HG02943 (cell line): ENCODE results near the gene DPYSL3.
"Not testable (repeated sequence)": the region's sequence is repeated elsewhere in the genome, so short reads cannot be mapped to it uniquely, and the experiment has no call there.

Experiments
- ATAC-seq: cut with Tn5 transposase; IDR thresholded peaks from one replicate; pipeline ENCODE4 v1.9.1; 2021; ENCODE audit warnings: mild to moderate bottlenecking, low read depth, moderate library complexity; ENCODE audit not compliant: unreplicated experiment

The DPYSL3 gene

DNA sequence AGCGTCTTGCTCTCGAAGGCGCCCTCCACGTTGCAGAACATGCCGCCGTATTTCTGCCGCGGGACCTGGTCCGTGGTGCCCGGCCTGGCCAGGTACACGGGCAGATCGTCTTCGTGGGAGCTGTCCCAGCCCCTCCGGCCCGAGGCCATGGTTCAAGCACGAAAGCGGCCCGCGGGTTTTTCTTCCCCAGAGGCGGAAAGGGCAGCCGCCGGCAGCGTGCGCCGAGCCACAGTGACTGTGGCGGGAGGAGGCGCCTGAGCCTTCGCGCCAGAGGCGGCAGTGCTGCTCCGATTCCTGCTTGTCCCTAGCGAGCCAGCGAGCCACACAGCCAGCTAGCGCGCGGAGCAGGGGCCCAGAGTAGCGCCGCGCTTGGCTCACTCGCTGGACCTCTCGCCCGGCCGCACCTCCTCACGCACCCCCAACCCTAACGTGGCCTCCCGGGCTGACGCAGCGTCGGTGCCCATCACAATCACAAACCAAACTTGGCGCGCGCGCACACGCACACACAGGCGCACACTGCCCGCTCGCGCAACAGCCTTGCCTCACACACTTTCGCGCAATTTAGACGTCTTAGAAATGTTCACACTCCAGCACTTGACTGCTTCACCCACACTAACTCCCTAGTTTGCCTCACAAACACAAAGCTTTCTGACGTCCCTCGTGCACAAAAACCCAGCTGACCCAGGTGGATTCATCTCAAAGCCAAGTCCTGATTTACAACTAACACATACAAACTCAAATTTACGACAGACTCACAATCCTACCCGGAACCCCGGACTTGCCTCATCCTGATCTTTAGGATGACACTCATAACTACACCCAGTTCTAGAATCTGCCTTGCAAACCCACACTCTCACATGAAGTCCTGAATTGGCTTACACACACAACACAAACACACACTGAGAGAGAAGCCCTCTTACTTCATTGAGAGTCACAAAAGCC is at the start of gene DPYSL3:
Gene DPYSL3, minus strand, starts transcription at position 359 of the 942 bp plus-strand sequence. Its CDS starts 210 bp downstream, at position 149.
- no peak for ATAC-seq

DNA sequence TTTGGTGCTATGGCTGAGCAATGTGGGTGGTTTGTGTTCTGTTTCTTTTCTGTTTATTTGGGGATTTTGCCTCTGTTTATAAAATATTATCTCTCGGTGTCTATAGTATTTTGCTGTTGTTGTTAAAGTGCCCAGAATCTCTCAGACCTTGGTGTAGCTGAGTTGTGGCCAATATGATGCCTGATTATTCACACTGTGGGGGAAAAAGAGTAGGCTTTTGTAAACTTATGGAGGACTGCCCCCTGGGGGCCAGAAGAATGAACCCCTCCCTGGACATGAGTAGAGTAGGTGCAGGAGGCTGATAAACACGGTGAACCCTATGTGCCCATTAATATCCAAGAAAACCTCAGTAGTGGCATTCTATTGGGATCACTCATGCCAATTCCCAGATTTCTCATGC is 49.0 kb upstream of the DPYSL3 start:
- no peak for ATAC-seq

DNA sequence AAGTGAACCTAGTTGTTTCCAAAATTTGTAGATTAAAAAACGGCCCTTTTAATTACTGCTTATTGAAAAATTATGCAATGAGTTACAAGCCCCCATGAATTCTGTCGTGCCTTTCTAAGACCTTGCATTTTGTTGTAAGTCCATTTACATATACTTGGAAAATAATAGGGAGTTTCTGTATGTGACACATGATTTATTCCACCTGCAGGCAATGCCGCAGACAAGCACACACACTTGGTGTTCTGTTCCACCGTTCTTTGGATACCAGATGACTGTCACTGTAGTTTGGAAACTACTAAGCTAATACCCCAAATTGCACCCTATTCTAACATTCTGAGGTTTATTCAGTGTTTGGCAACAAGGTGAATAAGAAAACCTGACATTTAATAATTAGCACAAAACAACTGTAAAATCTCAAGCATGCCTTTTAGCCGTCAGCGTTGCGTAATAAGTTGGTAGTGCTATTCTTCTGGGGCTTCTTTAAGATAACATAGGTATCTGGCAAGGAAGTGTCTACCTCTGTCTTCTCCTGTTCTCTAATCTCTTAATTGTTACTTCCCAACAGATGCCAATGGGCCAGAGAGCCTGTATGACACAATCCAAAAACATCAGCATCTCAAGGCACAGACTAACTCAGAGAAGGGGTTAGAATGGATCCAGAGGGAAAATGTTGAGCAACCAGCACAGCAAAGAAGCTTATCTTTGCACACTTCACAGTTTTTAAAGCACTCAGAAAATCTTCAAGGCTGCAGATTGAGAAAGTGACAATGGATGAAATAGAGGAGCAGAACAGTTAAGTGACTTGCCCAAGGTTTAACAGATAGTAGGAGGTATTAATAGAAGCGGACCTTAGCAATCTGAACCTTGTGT is 48.2 kb upstream of the DPYSL3 start:
- ATAC-seq, result no peak

DNA sequence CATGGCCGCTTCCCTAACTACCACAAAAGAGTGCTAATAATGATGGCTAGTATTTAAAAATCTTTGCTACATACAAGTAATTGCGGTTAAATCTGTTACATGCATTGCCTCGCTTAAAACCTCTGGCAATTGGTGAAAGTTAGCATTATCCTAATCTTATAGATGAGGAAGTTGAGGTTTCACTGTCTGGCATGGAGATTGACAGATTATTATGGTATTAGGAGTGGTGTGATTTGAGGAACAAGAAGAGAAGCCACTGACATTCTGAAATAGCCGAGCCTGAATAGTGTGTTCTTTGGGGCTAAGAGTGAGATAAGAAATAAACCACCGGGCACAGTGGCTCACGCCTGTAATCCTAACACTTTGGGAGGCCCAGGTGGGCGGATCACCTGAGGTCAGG is 45.3 kb upstream of the DPYSL3 start:
- ATAC-seq, result no peak

DNA sequence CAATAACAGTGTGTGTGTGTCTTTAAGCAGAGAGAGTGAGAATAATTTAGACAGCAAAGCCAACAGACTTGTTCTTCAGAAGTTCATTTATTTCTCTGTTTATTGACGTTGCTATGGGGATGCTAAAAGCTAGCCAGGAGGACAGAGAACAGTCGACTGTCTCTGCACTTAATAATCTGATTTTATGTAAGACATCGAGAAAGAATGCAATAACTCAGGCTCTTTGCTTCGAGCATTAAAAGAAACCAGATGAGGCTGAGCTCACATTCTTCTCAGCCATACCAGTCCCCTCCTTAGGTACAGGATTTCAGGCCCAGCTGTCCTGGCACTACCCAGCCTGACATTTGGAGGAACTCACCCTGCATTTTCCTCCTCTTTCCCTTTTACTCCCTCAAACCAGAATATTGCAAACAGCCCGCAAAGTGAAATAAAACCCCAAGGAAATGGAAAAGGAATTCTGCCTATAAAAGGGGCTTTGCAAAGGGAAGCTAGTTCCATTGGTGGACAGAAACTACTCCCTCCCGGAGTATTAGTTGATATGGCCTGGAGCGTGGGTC is 44.5 kb upstream of the DPYSL3 start:
- no peak for ATAC-seq

DNA sequence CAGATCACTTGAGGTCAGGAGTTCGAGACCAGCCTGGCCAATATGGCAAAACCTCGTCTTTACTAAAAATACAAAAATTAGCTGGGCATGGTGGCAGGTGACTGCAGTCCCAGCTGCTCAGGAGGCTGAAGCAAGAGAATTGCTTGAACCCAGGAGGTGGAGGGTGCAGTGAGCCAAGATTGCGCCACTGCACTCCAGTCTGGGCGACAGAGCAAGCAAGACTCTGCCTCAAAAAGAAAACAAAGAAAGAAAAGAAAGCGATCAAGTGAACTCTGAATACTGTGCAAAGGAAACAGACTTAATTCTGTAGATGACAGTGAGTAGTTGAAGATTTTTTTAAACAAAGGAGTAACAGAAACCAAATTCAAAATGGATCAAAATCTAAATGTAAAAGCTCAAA is 43.9 kb upstream of the DPYSL3 start:
- not testable (repeated sequence) for ATAC-seq

DNA sequence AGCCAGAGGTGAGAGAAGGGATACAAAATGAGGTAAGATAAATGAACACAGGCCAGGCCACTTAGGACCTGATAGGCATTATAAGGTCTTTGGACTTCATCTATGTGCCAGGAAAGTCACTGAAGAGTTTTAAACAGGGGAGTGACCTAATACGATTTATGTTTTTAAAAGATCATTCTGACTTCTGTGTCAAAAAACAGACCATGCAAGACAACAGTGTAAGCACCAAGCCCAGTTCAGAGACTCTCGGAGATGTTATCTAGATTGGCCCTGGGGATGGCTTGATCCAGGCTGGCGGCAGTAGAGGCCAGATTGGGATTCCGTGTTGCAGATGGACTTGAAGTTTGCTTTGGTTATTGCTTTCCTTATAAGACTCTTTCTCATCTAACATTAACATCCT is 43.0 kb upstream of the DPYSL3 start:
- no peak for ATAC-seq

DNA sequence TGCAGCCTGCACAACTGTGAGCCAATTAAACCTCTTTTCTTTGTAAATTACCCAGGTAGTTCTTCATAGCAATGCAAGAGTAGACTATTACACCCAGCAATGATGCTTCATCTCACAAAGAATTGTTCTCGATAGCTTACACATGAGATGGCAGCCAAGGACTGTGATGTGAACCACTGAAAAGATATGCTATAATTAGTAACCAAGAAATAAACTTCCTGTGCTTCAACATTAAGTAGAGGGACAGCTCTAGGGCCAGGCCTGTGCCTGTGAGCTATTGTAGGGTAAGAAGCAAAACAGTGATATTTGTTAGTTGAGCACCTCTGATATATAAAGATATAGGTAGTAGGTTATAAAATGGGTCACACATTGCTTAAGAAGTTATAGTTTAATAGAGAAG is 41.8 kb upstream of the DPYSL3 start:
- ATAC-seq, result no peak

DNA sequence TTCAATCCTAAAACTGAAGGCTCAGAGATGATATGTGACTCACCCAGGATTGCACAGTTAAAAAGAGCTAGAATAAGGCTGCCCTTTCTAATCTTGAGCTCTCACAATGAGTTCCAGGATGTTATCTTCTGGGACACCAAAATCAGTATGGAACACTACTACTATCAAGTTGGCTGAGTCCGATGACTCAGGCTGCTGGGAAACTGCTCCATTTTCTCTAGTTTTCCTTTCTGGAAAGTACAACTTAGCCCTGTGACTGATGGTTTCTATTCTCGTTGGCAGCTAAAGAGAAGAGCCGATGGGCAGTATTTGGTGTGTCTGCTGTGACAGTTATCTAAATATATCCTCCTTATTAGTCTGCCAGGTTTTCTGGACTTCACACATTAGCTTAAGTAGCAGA is 37.9 kb upstream of the DPYSL3 start:
- no peak for ATAC-seq

DNA sequence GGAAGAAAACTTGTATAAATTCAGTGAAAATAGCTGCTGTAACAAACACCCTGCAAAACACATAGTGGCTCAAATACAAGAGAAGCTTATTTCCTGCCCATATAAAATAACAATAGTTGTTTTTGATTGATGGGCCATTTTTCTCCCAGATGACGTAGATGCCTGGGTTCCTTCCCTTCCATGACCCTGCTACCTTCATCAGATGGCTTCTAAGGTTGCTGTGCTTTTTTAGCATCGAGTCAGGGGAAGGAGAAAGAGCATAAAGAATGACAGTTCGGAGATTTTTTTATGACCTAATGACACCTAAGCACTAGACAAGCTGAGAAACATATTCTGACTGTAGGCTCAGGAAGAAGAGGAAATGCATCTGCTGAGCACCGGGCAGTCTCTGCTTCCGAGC is 34.7 kb upstream of the DPYSL3 start:
- no peak for ATAC-seq

DNA sequence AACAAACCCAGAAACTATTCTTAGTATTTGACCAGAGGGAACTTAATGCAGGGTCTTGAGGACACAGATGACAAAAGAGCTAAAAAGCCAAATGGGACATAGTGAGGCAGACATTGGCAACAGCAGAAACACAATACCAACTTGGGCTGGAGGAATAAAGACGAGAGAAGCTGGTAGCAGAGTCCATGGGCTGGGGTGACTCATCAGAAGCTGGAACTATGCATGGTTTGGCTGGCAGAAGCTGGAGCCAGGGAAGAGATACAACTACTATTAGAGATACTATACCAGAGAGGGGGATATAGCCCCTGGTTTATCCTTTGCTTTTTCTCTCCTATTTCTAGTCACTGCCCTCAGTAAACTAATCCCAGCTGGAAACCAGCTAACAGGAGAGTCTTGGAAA is 29.2 kb upstream of the DPYSL3 start:
- no peak for ATAC-seq

DNA sequence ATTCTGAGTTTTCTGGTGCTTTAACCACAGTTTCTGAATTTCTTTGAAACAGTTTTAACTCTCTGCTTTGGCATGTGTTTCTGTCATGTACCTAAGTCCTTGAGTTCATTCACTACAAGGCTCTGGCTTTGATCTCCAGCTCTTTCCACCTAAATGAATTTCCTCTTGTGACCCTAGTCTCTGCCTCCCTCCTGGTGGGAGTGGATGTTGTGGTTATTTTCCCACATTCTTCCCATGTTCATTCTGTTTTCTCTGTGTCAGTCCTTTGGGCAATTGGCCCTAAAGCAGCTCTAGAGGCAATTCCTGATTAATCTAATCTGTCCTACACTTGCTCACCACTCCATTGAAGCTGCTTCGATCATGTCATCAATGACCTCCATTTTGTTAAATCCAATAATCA is 28.4 kb upstream of the DPYSL3 start:
- ATAC-seq, result no peak

DNA sequence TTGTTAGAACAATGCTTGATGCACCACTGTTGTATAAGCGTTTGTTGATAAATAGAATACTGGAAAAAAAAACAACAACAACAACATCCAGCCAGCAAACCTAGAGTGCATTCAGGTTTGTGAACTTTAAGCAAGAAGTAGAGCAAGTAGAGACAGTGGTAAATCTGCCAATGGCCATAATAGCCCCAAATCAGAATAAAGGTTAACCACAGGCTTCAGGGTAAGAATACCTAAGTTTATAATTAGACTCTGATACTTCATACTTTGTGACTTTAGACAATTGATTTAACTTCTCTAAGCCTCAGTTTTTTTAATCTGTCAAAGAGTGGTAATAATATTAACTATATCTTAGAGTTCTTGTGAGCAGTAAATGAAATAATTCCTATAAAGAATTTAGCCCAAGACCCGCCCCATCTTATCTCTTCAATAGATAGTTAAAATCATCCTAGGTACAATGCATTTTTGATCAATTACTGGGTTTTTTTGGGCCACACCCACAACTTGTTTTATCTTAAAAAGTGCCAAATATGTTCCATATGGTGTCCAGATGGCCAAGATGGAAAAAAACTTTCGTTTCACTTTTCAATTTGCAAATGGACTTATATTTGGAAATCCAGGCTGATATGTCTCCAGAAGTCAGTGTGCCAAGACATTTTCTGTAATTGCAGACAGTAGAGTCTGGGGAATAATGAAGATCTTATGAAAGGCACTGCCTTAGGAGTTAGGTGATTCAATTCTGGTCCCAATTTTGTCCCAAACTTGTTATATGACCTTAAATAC is 24.5 kb upstream of the DPYSL3 start:
- ATAC-seq, result no peak

DNA sequence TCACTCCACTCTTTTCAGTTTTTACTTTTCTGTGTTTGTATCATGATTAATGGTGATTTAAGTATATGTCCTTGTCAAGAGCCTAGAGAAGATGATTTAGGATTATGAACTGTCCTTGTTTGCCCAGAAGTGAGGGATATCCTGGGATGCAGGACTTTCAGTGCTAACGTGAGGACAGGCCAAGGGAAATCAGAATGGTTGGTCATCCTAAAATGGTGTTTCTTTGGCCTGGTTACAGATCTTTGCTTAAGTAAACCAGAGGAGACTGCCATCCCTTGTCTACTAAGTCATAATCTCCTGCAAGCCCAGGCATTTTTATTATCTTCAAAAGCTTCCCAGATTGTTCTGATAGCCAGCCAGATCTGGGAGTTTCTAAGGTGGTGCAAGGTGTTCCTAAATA is 22.3 kb upstream of the DPYSL3 start:
- ATAC-seq, result no peak

DNA sequence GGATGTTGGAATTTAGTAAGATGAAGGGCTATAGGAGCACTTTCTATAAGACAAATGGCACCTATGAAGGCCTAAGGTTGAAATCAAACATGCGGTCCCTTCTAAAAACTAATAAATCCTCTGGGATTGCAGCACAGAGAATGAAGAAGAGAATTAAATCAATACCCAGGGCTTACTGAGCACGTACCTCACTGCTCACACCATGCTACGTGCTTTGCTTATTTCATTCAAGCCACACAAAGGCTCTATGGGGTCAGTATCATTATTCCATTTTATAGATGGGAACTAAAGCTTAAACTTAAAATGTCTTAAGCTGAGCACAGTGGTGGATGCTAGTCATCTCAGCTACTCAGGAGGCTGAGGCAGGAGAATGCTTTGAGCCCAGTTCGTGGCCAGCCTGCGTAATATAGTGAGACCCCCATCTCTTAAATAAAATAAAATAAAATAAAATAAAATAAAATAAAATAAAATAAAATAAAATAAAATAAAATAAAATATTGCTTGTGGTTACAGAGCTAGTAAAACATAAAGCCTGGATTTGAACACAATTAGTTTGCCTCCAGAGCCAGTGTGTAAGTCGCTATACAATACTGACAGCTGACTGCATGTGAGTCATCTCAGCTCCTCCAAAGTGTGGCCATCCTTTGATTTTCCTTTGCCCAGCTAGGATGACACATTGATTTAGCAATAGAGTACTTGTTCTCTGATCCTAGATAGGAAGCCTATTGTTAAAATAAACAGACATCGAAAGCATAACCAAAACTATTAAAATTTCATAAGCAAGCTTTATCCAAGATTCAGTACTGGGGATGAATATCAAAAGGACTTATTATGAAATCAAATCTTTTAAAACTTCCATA is 20.9 kb upstream of the DPYSL3 start:
- no peak for ATAC-seq

DNA sequence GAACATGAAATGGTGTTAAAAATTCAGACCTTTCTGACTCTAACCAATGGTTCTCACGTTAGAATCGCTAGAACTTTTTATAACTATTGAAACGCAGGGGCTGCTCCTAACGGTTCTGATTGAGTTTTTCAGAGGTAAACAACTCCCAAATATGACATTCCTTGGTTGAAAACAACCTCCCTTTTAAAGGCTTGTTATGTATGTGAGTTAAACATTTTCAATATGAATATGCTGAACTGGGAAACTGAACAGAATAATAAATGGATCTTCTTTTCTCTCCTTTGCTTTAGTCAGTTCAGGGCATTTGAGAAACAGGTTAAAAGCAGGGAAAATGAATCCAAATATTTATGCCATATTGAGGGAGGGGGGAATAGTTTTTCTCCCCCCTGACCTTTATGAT is 13.2 kb upstream of the DPYSL3 start:
- no peak for ATAC-seq

DNA sequence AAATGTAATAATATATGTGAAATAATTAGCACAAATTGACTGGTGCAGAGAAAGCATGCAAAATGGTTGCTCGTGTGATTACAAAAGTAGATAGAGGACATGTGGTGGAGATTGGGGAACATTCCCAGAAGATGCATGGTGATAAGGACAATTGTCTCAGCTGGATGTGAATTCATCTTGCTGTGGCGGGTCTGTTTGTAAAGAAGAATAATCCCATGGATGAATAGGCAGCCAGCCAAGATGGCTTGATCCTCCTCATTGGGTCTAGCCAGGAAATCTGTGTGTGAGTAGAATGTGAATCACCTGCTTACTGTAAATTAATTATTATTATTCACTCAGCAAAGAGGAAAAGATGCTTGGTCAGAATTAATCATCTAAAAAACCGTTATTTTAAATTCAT is 12.6 kb upstream of the DPYSL3 start:
- no peak for ATAC-seq

DNA sequence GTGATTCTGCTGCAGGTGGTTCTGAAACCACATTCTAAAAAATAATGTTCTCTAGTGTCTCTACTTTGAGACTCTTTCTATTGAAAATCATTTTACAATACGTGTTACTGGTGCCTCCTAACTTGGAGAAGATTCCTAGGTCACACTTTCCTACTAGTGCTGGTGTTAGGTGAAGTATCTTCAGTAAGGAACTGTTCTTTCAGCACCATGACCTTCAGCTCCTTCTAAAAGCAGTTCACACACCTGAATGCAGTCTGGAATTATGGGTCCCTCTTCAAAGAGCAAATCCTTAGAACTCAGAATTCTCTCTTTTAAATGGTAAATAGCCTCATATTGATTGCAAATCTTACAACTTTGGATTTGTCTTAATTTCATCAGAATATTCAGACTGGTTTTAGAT is 10.6 kb upstream of the DPYSL3 start:
- ATAC-seq, result no peak

DNA sequence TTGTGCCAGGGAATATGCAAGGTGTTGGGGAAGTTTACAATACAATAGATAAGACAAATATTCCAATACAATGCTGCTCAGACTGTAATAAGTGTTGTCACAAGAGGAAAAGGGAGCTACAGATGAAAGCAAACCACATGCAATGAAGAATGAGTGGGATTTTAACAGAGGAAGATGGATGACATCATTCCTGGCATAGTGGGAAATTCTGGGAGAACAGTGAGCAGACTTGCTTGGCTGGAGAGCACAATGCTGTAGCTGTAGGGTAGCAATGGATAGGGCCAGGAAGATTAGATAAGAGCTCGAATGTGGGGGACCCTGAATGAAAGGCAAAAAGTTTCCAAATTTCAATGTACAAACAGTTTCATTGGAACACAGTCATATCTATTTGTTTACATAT is 9.5 kb upstream of the DPYSL3 start:
- ATAC-seq, result no peak

DNA sequence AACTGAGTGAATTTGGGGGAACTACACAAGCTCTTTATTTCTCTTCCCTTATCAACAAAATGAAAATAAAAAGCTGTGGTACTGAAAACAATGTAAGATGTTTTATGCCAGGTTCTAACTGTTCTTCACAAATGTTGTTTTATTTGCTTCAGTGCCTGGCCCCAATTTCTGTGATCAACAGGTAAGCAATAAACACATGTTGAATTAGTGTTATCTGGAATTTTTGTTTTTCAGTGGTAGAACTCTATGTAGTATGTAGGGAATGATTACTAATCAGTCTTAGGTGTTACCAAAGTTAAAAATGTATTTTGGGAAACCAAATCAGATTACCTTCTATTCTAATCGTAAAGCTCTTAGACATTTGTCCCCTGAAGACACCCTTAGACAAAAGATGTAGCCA is 7.5 kb upstream of the DPYSL3 start:
- no peak for ATAC-seq
